Choroid plexus epithelial cell (primary cell): ENCODE data around the gene ARFIP1.

ENCODE experiments used
- DNase-seq: peaks from one replicate; pipeline ENCODE4 v3.0.0-alpha.2; 2010; ENCODE audit warnings: low read depth
- H3K4me3 ChIP-seq: 2 replicates; pipeline ENCODE4 v1.5.1; 2011; ENCODE audit warnings: low read depth, mild to moderate bottlenecking, control low read depth, low read length, moderate library complexity
- CTCF ChIP-seq: conservative IDR thresholded peaks from 2 replicates; pipeline ENCODE4 v1.5.1; 2011; ENCODE audit warnings: low read depth, mild to moderate bottlenecking, control low read depth, inconsistent platforms, low read length, moderate library complexity

Gene ARFIP1

DNA sequence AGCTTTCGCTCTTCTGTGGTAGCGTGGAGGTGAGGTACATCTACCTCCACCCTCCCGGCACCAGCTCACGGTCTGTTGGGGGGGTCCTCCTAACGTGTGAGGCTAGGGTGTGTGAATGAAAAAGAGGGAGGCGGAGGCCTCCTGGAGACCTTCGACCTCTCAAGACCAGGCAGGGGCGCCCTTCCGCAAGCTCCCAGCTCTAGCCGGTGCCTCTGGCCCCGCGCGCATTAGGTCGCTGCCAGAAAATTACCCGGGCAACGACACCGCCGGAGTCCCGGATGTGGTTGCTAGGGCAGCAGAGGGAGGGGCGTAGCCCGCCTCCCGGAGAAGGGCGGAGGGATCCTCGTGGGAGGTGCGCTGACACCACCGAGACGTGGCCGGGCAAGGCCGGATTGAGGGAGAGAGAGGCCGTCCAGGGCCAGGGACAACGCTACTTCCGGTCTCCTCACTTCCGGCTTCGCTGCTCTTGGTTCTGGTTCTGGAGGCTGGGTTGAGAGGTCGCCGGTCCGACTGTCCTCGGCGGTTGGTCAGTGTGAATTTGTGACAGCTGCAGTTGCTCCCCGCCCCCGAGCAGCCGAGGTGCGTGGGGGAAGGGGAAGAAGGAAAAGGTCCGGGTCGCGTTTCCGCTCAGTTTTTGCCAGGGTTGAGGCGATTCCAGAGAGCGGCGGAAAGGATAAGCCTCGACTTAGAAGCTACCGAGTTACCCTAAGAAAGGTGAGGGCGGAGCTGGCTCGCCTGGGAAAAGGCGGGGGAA, at the start of gene ARFIP1, which contains the start of gene TIGD4:
Gene ARFIP1, plus strand, starts transcription at position 442 of the 754 bp plus-strand sequence. CDS start 49,680 bp downstream, outside the sequence.
Gene TIGD4, minus strand, starts transcription at position 218 of the 754 bp plus-strand sequence. CDS start 8,726 bp downstream, outside the sequence.
- peak within 1 kb of the TSS; percentile 86 for H3K4me3 ChIP-seq
- peak; percentile 27 for TF ChIP-seq CTCF
- DNase-seq, result peak; percentile 98

DNA sequence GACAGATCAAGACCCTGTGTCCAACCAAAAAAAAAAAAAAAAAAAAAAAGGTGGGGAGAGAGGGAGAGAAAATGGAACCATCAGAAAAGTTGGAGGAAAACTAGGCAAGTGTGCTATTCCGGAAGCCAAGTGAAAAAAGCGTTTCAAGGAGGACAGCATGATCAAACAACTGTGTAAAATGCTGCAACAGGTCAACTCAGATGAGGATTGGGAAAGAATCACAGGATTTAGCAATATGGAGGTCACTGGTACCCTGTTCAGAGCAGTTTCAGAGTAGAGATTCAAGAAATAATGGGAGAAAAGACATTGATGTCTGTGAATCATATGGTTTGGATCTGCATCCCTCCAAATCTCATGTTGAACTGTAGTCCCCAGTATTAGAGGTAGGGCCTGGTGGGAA, 47.8 kb upstream of the ARFIP1 start:
- H3K4me3 ChIP-seq, result no peak overlapping the region
- TF ChIP-seq CTCF, result no peak

DNA sequence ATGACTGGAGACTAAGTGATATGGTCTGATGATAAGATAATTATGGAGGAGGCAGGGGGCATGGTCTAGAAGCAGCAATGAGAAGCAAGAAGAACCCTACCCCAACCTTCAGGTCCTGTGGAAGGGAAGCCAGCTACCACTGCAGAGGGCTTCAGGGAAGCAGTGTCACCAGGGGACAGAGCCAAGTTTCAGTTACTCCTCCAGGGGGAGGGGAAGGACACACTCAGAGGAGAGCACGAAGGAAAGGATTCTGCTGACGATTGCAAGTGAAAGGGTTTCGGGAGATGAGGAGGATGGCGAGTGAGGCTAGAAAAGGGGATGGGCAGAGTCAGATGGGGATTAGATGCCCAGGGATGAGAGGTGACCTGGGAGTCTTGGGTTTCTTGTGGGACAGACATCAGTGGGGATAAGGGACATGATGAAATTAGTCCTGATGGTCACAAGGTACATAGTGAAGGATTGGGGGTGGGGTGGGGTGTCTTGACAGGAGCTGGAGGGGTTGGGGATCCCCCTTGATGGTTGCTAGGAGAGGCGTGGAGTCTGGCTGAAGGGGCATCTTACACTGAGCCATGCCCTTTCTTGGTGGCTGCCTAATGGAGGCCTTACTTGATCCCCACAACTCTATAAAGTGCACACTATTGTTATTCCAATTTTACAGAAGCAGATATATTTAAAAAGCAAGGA, 45.6 kb upstream of the ARFIP1 start:
- no peak for TF ChIP-seq CTCF
- no peak for DNase-seq
- no peak overlapping the region for H3K4me3 ChIP-seq

More for the DNA sequence above, 47.8 kb upstream of the ARFIP1 start:
- no peak for DNase-seq

- H3K4me3 ChIP-seq, result no peak overlapping the region
- no peak for DNase-seq
- TF ChIP-seq CTCF, result no peak
These were observed 45.1 kb upstream of the ARFIP1 start for GRCh38 chr4:152734699-152735050.

DNA sequence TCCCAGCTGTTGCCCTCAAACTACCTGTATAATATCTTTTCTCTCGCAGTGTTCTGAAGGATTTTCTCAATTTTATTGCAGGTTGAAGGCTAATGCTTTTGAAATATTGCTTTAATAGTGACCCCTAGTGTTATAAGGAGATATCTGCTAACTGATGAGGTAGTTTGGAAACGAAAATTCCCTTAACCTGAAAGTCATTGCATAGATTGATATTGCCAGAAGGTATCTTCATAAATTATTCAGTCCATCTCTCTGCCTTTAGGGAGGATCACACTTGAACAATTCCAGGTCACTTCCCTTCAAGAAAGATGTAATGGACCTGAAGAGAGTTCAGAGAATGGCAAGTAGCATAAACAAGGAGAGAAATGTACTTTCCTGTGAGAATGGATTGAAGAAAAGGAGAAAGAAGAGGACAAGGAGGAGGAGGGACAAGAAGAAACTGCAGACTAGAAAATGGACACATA, 44.3 kb upstream of the ARFIP1 start:
- peak; percentile 62 for TF ChIP-seq CTCF
- peak; percentile 60 for DNase-seq

GRCh38 chr4:152735906-152736305, 43.8 kb upstream of the ARFIP1 start:
- H3K4me3 ChIP-seq, result no peak overlapping the region
- DNase-seq, result no peak
- TF ChIP-seq CTCF, result no peak

More for the DNA sequence above, 44.3 kb upstream of the ARFIP1 start:
- no peak overlapping the region for H3K4me3 ChIP-seq

GRCh38 chr4:152738827-152739226, 40.9 kb upstream of the ARFIP1 start:
- no peak for TF ChIP-seq CTCF
- no peak overlapping the region for H3K4me3 ChIP-seq
- DNase-seq, result peak; percentile 24
